ENCODE data around the gene GDF10. TPM values are rescaled to one million over a fixed set of nuclear protein-coding genes. Genes with fewer than 3 reads are reported as not detected.

Gene GDF10
- total RNA-seq, 1 experiment from 2014 or later, result 0.20 TPM

- H3K4me1 ChIP-seq (ENCODE audit: insufficient read depth, low read length), result no peaks in the 10 kb centered on the region
- no peak overlapping the region for H2BK5ac ChIP-seq (ENCODE audit: insufficient read length, low read length)
- H2BK120ac ChIP-seq (ENCODE audit: low read depth, low read length, poor library complexity, severe bottlenecking), result no peak overlapping the region
- no peak overlapping the region for H3K27ac ChIP-seq (ENCODE audit: insufficient read length, low read depth, low read length)
- Mint-ChIP-seq H3K36me3 (ENCODE audit: insufficient read depth in 1 of 3, low read depth in 3 of 3) (no peaks in the 10 kb centered on the region), H3K4me3 (no peak overlapping the region), H3K27me3 (ENCODE audit: low read depth) (no peaks in the 10 kb centered on the region; the same call in 1 of the 2 replicates), H3K9me3 (no peaks in the 10 kb centered on the region), H3K27ac (peak overlapping the region in 1 of 3 experiments; percentile 11; a peak in 1 of 7 replicates), H3K4me1 (no peaks in the 10 kb centered on the region)
- H4K91ac ChIP-seq (ENCODE audit: insufficient read length, low read depth, low read length), result no peak overlapping the region
- H3K9ac ChIP-seq (ENCODE audit: extremely low read depth, insufficient read length, low read length), result no peak overlapping the region
- no peak overlapping the region for H2AFZ ChIP-seq (ENCODE audit: low read length)
- H3K27me3 ChIP-seq (ENCODE audit: insufficient read depth, low read length), result no peaks in the 10 kb centered on the region
- no peak overlapping the region for H3K14ac ChIP-seq (ENCODE audit: insufficient read depth, low read length)
- no peaks in the 10 kb centered on the region for H3K79me2 ChIP-seq (ENCODE audit: insufficient read depth, low read length)
- H3K79me1 ChIP-seq (ENCODE audit: insufficient read depth, low read depth, low read length, poor library complexity, severe bottlenecking), result no peaks in the 10 kb centered on the region
- no peaks in the 10 kb centered on the region for H4K20me1 ChIP-seq (ENCODE audit: control insufficient read depth, insufficient read depth, insufficient read length)
- no peak overlapping the region for H3K4ac ChIP-seq (ENCODE audit: low read depth, low read length)
- no peak overlapping the region for H3T11ph ChIP-seq (ENCODE audit: low read length)
- no peaks in the 10 kb centered on the region for H3K9me3 ChIP-seq (ENCODE audit: control insufficient read depth, low read depth, low read length)
- no peak overlapping the region for H3K23ac ChIP-seq (ENCODE audit: insufficient read length, low read depth, low read length)
- no peak overlapping the region for H3K4me2 ChIP-seq (ENCODE audit: insufficient read depth, insufficient read length, low read length)
- no peak overlapping the region for H2BK12ac ChIP-seq (ENCODE audit: insufficient read length, low read depth, low read length)
- WGBS (ENCODE audit: extremely low coverage, insufficient read length, low lambda C conversion rate), result no CpG with 5 or more reads among the region's 4 CpGs
- H3K18ac ChIP-seq (ENCODE audit: insufficient read length, low read depth, low read length), result no peak overlapping the region
- no peak overlapping the region for H2BK15ac ChIP-seq (ENCODE audit: low read depth, low read length)
- H4K5ac ChIP-seq (ENCODE audit: insufficient read length, low read depth, low read length), result no peak overlapping the region
- H3K56ac ChIP-seq (ENCODE audit: insufficient read length, low read depth, low read length), result no peak overlapping the region
- peak; percentile 27; the same call in 2 of the 3 replicates for TF ChIP-seq CTCF (conservative IDR thresholded peaks at IDR 0.05)
- no peak for DNase-seq
- H2AK5ac ChIP-seq (ENCODE audit: insufficient read length, low read length), result no peak overlapping the region
- no peak overlapping the region for H2BK20ac ChIP-seq (ENCODE audit: low read depth, low read length, poor library complexity, severe bottlenecking)
- no peak overlapping the region for H4K8ac ChIP-seq (replicated peaks; ENCODE audit: insufficient read length, low read depth, low read length)
- no peaks in the 10 kb centered on the region for H3K23me2 ChIP-seq (ENCODE audit: insufficient read length, low read depth, low read length, poor library complexity, severe bottlenecking)
Measured at GRCh38 chr10:47354165-47354564, 54.2 kb downstream of the GDF10 start.
